Kidney capillary endothelial cell (primary cell): ENCODE data around the gene PTPN2.

Source experiments
- DNase-seq: peaks from one replicate; pipeline ENCODE4 v3.0.0-alpha.2; 2018; ENCODE audit warnings: low spot score

The PTPN2 gene

GRCh38 chr18:12745095-12745795, 138.8 kb downstream of the PTPN2 start:
- DNase-seq = no peak

GRCh38 chr18:12744103-12744502, 139.9 kb downstream of the PTPN2 start:
- peak; percentile 88 for DNase-seq

GRCh38 chr18:12742453-12742852, 141.6 kb downstream of the PTPN2 start:
- peak; percentile 76 for DNase-seq
